Measurements from ENCODE around the gene HAGHL.

HAGHL gene

GRCh38 chr16:776824-777223 is 49.9 kb downstream of the HAGHL start:
- DNase-seq = no peak

GRCh38 chr16:777826-778225 is 50.9 kb downstream of the HAGHL start:
- no peak for DNase-seq

GRCh38 chr16:778447-778846 is 51.5 kb downstream of the HAGHL start:
- no peak for DNase-seq

- no peak for DNase-seq
Observed at GRCh38 chr16:778909-779527, 52.1 kb downstream of the HAGHL start.

Data from NCI-H1105 (cell line).